Activated CD8-positive, alpha-beta T cell treated with anti-CD3 and anti-CD28 coated beads for 36 hours (primary cell): ENCODE results near the gene ANKRD52. TPM values are rescaled to one million over a fixed set of nuclear protein-coding genes. Genes with fewer than 3 reads are reported as not detected.
A peak's percentile ranks its signal among the peaks of the same experiment; 100 is the strongest.

Experiments
- ATAC-seq: fragments of 200-7000 bp; cut with Tn5 transposase; one replicate; pipeline ENCODE4 v1.10.0; 2021; ENCODE audit warnings: mild to moderate bottlenecking, moderate library complexity
- CTCF ChIA-PET: fragments of 350-600 bp; sonication (Branson Sonifier 250); formaldehyde crosslinking; loops from one replicate; lab custom pipeline; 2021; ENCODE audit warnings: antibody characterized with exemption; lab: Charles Lee
- POLR2A ChIA-PET: fragments of 350-600 bp; sonication (Branson Sonifier 250); formaldehyde crosslinking; loops from one replicate; lab custom pipeline; 2021; ENCODE audit warnings: antibody characterized with exemption; lab: Charles Lee
- DNase-seq: peaks from one replicate; pipeline ENCODE4 v3.0.0-alpha.2; 2020
- H3K27ac Mint-ChIP-seq: one replicate; pipeline ENCODE4 v1.8.0; 2021; ENCODE audit warnings: mild to moderate bottlenecking, mixed read lengths
- H3K27me3 Mint-ChIP-seq: one replicate; pipeline ENCODE4 v1.8.0; 2021; ENCODE audit warnings: mixed read lengths
- H3K36me3 Mint-ChIP-seq: one replicate; pipeline ENCODE4 v1.8.0; 2021; ENCODE audit warnings: low read depth, mixed read lengths
- H3K4me1 Mint-ChIP-seq: one replicate; pipeline ENCODE4 v1.8.0; 2021; ENCODE audit warnings: low read depth, mixed read lengths
- H3K4me3 Mint-ChIP-seq: one replicate; pipeline ENCODE4 v1.8.0; 2021; ENCODE audit warnings: mild to moderate bottlenecking, moderate library complexity, mixed read lengths
- H3K9me3 Mint-ChIP-seq: one replicate; pipeline ENCODE4 v1.8.0; 2021; ENCODE audit warnings: mixed read lengths
- CTCF ChIP-seq: fragments of 200-600 bp; IDR thresholded peaks from one replicate; pipeline ENCODE4 v1.8.0; 2022; ENCODE audit warnings: antibody characterized with exemption, mild to moderate bottlenecking
- intact Hi-C: fragments of 100-400 bp; cut with micrococcal nuclease; formaldehyde crosslinking; loops from one replicate; pipeline ENCODE4 v1.10.0; 2022
- total RNA-seq, 2 experiments: library from RNA; stranded (reverse); gene quantifications; one replicate each; pipeline ENCODE4 v1.2.3, GENCODE V29; 2021

Gene ANKRD52
- total RNA-seq, 2 experiments from 2014 or later, result 23.3 to 31.3 TPM

DNA sequence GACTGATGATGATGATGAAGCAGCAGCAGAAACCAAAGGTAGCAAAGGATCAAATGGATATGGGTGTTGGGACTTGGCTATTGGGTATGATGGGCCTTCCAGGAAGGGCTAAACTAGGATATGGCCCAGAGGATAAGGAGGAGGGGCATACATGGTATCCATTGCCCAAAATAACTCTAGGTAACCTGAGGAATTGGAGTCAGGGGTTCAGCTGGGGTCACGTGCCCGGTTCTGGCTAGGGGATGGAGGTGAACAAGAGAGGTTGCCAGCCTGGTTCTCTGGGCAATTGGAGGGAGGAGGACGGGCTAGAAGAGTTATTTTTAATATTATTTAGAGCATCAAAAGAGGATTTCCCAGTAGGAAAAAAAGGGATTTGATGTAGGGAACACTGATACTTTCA is 2.7 kb upstream of the ANKRD52 start:
- no peak for DNase-seq
- intact Hi-C loops, result no loop called here
- TF ChIP-seq CTCF, result no peak
- peaks cover 22% of the 10 kb centered on the region for H3K4me1 Mint-ChIP-seq
- no peak overlapping the region for H3K4me3 Mint-ChIP-seq
- H3K27ac Mint-ChIP-seq, result no peak overlapping the region
- no peaks in the 10 kb centered on the region for H3K9me3 Mint-ChIP-seq
- ChIA-PET CTCF (interaction anchor here (1.0 to 1.7 kb wide), 4 partner anchors 38 to 232 kb away, joined by 3 to 7 read pairs (median 4); partner anchors contain the start of gene RNF41), POLR2A (interaction anchor here (0.6 kb wide), 1 partner anchor 73 kb away, joined by 4 read pairs; no protein-coding TSS in a partner anchor)
- H3K27me3 Mint-ChIP-seq, result no peaks in the 10 kb centered on the region
- no peak for ATAC-seq
- H3K36me3 Mint-ChIP-seq, result peaks cover 3% of the 10 kb centered on the region

- no peaks in the 10 kb centered on the region for H3K27me3 Mint-ChIP-seq
- ChIA-PET CTCF (interaction anchor here (1.6 to 1.7 kb wide), 2 partner anchors 38 to 55 kb away, joined by 6 to 7 read pairs; partner anchors contain the start of gene RNF41), POLR2A (no interaction called here)
Measured at GRCh38 chr12:56260380-56260779, 2.2 kb upstream of the ANKRD52 start.

GRCh38 chr12:56258820-56259183 is 618 bp upstream of the ANKRD52 start:
- ATAC-seq, result no peak
- Mint-ChIP-seq H3K9me3 (no peaks in the 10 kb centered on the region), H3K4me1 (peaks cover 19% of the 10 kb centered on the region), H3K27ac (peak overlapping the region; percentile 87), H3K36me3 (peaks cover 13% of the 10 kb centered on the region), H3K4me3 (peak overlapping the region; percentile 88), H3K27me3 (no peaks in the 10 kb centered on the region)
- DNase-seq, result no peak
- no peak for TF ChIP-seq CTCF
- POLR2A ChIA-PET, result interaction anchor here (0.7 to 3.5 kb wide), 8 partner anchors 8 to 178 kb away, joined by 3 to 17 read pairs (median 6); partner anchors contain the start of genes COQ10A, RNF41, SMARCC2 and ZC3H10
- intact Hi-C loops, result loop anchor here (5.0 to 10.0 kb wide), 2 partner anchors 67 to 134 kb away; partner anchors contain the start of gene ESYT1
- CTCF ChIA-PET, result interaction anchor here (0.6 to 3.4 kb wide), 23 partner anchors 9 to 256 kb away, joined by 3 to 40 read pairs (median 5); partner anchors contain the start of genes COQ10A, MYL6B, RNF41 and SMARCC2

More at GRCh38 chr12:56260380-56260779, 2.2 kb upstream of the ANKRD52 start:
- Mint-ChIP-seq H3K4me3 (no peak overlapping the region), H3K27ac (no peak overlapping the region), H3K9me3 (no peaks in the 10 kb centered on the region), H3K36me3 (peaks cover 4% of the 10 kb centered on the region), H3K4me1 (peaks cover 19% of the 10 kb centered on the region)
- intact Hi-C loops, result no loop called here
- TF ChIP-seq CTCF, result no peak
- no peak for DNase-seq
- no peak for ATAC-seq

DNA sequence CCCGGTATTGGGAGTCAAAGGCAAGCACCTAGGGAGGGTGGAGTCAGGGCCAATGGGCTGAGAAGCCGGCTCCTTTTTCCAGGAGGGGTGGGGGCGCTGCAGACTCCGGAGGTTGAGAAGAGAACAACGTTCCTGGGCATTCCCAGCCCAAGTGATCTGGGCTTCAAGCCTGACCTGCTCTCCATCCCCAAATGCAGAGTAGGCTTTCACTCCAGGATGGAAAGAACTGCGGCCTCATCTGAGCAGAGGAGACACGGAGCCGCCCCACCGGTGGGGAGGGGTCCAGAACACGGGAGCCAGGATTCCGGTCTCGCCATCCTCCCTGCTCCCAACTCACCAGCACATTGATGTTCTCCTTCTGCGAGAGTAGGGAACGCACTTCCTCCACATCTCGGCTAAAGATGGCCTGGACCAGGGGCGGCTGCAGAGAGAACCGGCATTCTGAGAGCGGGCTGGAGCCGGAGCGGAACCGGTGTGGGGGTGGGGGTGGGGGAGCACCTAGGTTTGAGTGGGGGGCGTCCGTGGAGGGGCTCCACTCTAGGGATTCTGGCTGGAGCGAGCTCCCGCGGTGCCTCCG is 605 bp downstream of the ANKRD52 start:
- ChIA-PET CTCF (interaction anchor here (0.6 to 3.4 kb wide), 24 partner anchors 11 to 249 kb away, joined by 3 to 40 read pairs (median 4); partner anchors contain the start of genes CNPY2, COQ10A, MYL6B and RNF41), POLR2A (interaction anchor here (0.6 to 3.5 kb wide), 12 partner anchors 10 to 213 kb away, joined by 3 to 17 read pairs (median 6); partner anchors contain the start of genes CNPY2, COQ10A, CS and RNF41)
- peak overlapping the region; percentile 88 for H3K4me3 Mint-ChIP-seq
- intact Hi-C loops, result loop anchor here (5.0 to 10.0 kb wide), 2 partner anchors 65 to 133 kb away; partner anchors contain the start of gene ESYT1
- H3K27me3 Mint-ChIP-seq, result no peaks in the 10 kb centered on the region
- no peaks in the 10 kb centered on the region for H3K9me3 Mint-ChIP-seq
- peak overlapping the region; percentile 73 for H3K27ac Mint-ChIP-seq
- no peak for TF ChIP-seq CTCF
- ATAC-seq (peak; percentile 9), DNase-seq (peak; percentile 5)
- H3K4me1 Mint-ChIP-seq, result peaks cover 19% of the 10 kb centered on the region
- H3K36me3 Mint-ChIP-seq, result peaks cover 24% of the 10 kb centered on the region
